Measurements from ENCODE around the gene GFER.
"Not testable (repeated sequence)": the region's sequence is repeated elsewhere in the genome, so short reads cannot be mapped to it uniquely, and the experiment has no call there.

GFER gene

GRCh38 chr16:1957434-1958142, 26.4 kb upstream of the GFER start:
- DNase-seq (ENCODE audit: low read depth in 2 of 2): not testable (repeated sequence)

DNA sequence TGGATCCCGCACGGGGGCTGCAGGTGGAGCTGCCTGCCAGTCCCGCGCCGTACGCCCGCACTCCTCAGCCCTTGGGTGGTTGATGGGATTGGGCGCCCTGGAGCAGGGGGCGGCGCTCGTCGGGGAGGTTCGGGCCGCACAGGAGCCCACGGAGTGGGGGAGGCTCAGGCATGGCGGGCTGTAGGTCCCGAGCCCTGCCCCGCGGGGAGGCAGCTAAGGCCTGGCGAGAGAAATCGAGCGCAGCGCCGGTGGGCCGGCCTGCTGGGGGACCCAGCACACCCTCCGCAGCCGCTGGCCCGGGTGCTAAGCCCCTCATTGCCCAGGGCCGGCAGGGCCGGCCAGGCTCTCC, 25.9 kb upstream of the GFER start:
- DNase-seq (ENCODE audit: low read depth in 2 of 2): not testable (repeated sequence)

DNA sequence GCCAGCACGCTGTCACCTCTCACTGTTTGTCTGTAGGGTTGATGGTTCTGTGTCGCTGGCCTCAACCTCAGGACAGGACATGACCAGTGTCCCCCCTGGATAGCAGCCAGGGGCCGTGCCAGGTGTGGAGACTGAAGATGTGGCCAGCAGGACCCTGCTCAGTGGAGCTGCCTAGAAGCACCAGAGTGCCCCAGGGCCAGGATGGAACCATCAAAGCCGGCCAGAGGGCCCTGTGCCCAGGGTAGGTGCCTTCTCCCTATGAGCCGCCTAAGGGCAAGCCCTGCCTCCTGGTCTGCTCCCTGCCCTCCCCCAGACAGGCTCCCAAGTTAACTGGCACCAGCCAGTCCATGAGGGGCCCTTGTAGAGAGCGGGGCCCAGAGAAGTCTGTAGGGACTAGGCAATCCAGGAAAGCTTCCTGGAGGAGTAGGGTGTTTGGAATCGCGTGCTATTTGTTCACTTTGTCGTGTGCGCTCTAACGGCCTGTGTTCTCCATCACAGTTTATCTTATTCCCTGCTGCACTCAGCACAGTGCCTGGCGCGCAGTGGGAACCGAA, 25.2 kb upstream of the GFER start:
- no peak for DNase-seq (ENCODE audit: low read depth in 2 of 2)

GRCh38 chr16:1959269-1960039, 24.5 kb upstream of the GFER start, which contains the start of gene NDUFB10:
Gene NDUFB10, plus strand, starts transcription at chr16:1959538. Its CDS starts 87 bp downstream, at chr16:1959625.
- peak; percentile 93 to 94 for DNase-seq (ENCODE audit: low read depth in 2 of 2)

GRCh38 chr16:1960665-1961630, 23.0 kb upstream of the GFER start:
- no peak for DNase-seq (ENCODE audit: low read depth in 2 of 2)

DNA sequence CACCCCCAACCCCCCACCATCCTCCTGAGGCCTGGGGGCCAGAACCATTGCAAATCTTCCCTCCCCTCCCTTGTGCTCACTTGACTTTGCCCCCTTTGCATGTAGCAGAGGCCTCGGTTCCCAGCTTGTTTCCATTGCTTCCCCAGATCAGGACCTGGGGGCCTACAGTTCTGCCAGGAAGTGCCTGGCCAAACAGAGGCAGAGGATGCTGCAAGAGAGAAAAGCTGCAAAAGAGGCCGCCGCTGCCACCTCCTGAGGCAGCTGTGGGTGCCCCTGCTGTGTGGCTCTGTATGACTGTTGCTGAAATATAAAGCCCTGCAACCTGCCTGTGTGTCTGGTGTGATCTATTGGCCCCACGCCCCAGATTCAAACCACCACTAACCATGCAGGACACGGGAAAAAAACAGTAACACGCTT, 22.3 kb upstream of the GFER start:
- no peak for DNase-seq (ENCODE audit: low read depth in 2 of 2)

GRCh38 chr16:1962161-1963153, 21.5 kb upstream of the GFER start:
- not testable (repeated sequence) for DNase-seq (ENCODE audit: low read depth in 2 of 2)

GRCh38 chr16:1963806-1964505, 20.0 kb upstream of the GFER start:
- no peak for DNase-seq (ENCODE audit: low read depth in 2 of 2)

- peak; percentile 96 to 97 for DNase-seq (ENCODE audit: low read depth in 2 of 2)
Observed at GRCh38 chr16:1964506-1965395, 19.2 kb upstream of the GFER start, which contains the start of gene RPS2. Gene RPS2, minus strand, starts transcription at chr16:1964826. Its CDS starts 201 bp downstream, at chr16:1964625.

- no peak for DNase-seq (ENCODE audit: low read depth in 2 of 2)
Observed at GRCh38 chr16:1965396-1966001, 18.5 kb upstream of the GFER start.

DNA sequence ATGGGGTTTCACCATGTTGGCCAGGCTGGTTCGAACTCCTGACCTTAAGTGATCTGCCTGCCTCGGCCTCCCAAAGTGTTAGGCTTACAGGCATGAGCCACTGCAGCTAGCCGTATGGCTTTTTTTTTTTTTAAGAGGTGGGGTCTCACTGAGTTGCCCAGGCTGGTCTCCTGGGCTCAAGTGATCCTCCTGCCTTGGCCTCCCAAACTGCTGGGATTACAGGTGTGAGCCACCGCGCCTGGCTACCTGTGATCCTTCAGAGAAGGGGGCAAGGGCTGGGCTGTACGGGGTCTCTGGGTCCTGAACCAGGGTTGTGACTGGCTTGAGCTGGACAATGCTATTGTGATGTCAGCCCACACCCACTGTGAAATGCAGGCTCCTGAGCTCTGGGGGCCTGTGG, 17.5 kb upstream of the GFER start, which contains the start of gene RNF151:
Gene RNF151 (plus strand): TSS at position 397 of the 400 bp plus-strand sequence. CDS start 26 bp downstream, outside the sequence.
- DNase-seq (ENCODE audit: low read depth in 2 of 2): no peak

- DNase-seq (ENCODE audit: low read depth in 2 of 2): no peak
Observed at GRCh38 chr16:1968146-1968953, 15.6 kb upstream of the GFER start.

GRCh38 chr16:1971796-1972489, 12.1 kb upstream of the GFER start, which contains the start of gene TBL3:
Gene TBL3, plus strand, starts transcription at chr16:1972053. Its CDS starts 112 bp downstream, at chr16:1972165.
- peak; percentile 93 for DNase-seq (ENCODE audit: low read depth in 2 of 2)

DNA sequence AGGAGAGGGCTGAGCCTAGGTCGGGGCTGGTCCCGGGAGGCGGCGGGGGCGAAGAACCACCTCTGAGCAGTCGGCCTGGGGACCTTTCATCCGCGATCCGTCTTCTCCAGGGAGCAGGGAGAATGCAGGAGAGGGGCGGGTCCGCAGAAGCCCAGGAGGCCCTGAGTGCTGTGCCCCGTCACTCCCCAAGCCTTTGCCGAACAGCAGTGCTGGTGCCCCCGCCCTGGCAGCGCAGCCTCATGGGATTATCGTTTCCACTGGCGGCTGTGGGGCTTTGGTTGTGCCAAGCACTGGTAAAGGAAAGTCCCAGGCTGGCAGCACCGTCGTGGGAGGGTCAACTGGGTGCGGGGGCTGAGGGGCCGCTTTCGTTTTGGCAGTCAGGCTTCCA, 11.5 kb upstream of the GFER start:
- DNase-seq (ENCODE audit: low read depth in 2 of 2): no peak

DNA sequence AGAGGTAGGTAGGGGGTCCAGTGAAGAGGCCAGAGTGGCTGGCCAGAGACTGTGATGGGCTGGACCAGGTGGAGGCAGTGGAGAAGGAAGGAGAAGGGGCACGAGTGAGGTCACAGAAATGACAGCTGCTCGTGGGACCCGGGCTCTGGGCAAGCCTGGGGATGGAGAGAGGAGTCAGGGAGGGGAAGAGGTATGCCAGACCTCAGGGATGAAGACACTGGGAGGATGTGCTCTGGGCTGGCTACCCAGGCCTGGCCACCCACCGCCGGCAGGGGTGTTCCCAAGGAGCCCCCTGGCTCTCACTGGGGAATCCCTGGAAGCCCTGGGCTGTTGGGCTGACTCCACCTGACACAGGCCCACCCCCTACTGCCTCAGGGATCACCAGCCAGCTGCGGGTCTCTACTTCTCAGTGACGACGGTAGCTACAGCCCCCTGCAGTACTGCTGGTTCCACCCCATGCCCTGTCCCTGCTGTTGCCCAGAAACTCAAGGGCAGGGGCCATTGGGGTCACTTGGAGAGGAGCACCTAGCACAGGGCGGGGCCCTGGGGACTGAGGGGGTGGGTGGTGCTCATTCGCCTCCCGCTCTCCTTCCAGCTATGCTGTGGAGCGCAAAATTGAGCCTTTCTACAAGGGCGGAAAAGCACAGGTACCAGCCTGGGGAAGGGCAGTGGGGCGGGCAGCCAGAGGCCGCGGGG, 10.4 kb upstream of the GFER start:
- no peak for DNase-seq (ENCODE audit: low read depth in 2 of 2)

Measured in stimulated activated CD8-positive, alpha-beta memory T cell treated with anti-CD3 and anti-CD28 coated beads, Interleukin-2, amount 100 ng/mL, for 48 hours (primary cell).